ENCODE measurements around the gene TMEM190. TPM values are rescaled to one million over a fixed set of nuclear protein-coding genes. Genes with fewer than 3 reads are reported as not detected.
A peak's percentile ranks its signal among the peaks of the same experiment; 100 is the strongest.

TMEM190 gene
- total and polyA plus RNA-seq, 2 donors, result not detected

DNA sequence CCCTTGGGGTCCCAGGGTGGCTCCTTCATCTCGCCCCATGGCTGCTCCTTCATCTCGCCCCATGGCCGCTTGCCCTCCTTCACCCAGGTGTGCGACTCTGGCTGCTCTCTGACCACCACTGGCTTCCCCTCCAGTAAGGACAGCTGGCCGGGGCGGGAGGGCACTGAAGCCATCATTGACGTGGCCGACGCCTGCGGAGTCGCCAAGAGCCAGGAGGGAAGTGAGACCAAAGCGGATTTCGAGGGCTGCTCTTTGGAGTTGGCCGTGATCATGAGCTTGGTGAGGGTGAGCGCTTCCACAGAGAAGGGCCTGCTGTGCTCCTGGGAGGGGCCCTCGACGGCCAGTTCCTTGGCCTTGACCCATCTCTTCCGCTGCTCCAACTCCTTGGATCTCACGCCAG lies 18.1 kb upstream of the TMEM190 start:
- H3K4me1 ChIP-seq (ENCODE audit: insufficient read depth), result no peaks in the 10 kb centered on the region
- no peak overlapping the region for H3K27ac ChIP-seq (ENCODE audit: low read depth)
- DNase-seq (ENCODE audit: extremely low spot score), result no peak
- H3K36me3 ChIP-seq (ENCODE audit: insufficient read depth), result no peaks in the 10 kb centered on the region
- 86% methylated on average over 19 of the region's 19 CpGs for WGBS
- H3K4me3 ChIP-seq (ENCODE audit: low read depth, low read length), result no peak overlapping the region

DNA sequence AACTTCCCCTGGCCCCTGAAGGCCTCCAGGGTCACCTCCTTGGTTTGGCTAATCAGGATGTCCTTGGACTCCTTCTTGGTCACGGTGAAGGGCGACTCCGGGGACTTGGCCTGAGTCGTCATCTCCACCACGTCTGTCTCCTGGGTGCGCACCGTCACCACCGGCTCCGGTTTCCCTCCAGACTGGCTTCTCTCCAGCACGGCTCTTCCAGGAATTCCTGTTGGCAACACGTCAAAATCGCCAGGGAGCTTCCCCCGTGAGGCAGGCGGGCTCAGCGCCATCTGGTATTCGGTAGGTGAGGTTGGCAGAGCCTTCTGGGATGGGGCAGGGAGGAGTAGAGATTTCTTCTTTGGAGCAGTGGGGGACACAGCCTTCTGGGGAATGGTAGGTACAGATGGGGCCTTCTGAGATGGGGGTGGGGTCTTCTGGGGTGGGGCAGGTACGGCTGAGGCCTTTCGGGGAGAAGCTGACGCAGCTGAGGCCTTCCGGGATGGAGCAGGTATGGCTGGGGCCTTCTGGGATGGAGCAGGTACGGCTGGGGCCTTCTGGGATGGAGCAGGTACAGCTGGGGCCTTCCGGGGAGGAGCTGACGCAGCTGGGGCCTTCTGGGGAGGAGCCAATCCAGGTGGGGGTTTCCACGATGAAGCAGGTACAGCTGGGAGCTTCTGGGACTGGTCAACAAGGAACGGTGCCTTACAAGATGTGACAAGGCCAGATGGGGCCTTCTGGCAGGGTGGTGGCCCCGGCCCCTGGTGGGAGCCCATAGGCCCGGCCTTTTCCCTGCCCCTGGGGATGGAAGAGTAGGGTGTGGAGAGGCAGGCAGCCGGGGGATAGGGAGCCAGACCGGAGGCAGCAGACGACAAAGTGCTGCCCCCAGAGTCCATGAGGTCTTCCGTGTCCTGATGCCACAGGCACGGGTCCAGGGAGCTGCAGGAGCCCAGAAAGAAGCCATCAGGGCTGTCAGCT lies 17.4 kb upstream of the TMEM190 start:
- Histone ChIP-seq H3K4me1 (ENCODE audit: insufficient read depth) (no peaks in the 10 kb centered on the region), H3K4me3 (ENCODE audit: low read depth, low read length) (no peak overlapping the region), H3K36me3 (ENCODE audit: insufficient read depth) (no peaks in the 10 kb centered on the region), H3K27ac (ENCODE audit: low read depth) (no peak overlapping the region)
- DNase-seq (ENCODE audit: extremely low spot score), result no peak
- 72% methylated on average over 32 of the region's 32 CpGs for WGBS

DNA sequence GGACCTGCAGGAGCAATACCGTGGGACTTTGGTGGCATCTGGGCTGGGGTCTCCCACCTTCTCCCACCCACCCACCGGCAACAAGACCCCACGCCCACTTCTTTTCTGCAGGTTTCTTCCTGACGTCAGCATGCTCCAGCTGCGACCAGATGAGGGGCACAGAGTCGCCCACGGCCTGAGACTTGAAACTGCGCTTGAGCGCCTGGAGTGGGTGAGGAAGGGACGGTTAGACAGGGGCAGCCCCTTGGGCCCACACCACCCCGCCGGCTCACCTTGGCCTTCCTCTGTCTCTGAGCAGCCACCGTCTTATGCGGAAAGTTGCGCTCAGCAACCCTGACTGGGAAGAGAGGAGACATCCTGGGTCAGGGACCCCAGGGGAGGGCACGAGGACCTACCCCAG lies 15.7 kb upstream of the TMEM190 start:
- DNase-seq (ENCODE audit: extremely low spot score), result no peak
- Histone ChIP-seq H3K36me3 (ENCODE audit: insufficient read depth) (no peaks in the 10 kb centered on the region), H3K4me3 (ENCODE audit: low read depth, low read length) (no peak overlapping the region), H3K27ac (ENCODE audit: low read depth) (no peak overlapping the region), H3K4me1 (ENCODE audit: insufficient read depth) (no peaks in the 10 kb centered on the region)
- WGBS, result 92% methylated on average over 16 of the region's 16 CpGs

DNA sequence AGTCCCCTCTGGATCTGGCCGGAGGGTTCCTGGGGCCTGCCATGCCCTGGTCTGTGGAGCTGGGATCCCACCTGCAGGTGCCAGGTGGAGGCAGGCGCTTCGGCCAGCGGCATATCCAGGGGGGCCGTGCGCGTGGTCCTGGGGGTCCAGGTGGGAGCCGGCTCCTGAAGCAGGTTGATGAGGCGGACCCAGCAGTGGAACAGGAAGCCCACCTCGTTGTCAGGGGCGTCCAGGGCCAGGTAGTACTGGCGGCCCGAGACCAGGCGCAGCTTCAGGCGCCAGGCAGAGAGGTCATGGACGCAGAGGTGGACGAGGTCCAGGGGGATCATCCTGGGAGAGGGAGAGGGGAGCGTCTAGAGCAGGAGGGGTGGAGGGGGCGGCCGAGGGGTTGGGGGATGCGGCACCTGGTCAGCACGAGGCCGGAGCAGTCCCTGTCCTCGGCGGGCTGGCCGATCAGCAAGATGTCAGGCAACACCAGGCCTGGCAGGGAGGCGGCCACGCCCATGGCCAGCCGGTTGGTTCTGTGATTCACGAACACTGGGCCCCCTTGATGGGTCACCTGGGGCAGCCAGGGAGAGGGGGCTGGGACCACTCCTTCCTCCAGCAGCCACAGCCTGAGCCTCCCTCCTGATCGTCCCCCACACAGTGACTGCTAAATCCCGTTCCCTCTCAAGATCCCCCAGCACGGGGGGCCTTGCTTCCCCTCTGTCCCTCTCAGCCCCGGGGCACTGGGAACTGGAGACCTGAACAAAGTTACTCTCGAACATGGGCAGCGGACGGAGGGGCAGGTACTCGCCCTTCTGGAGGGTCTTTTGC lies 14.2 kb upstream of the TMEM190 start:
- H3K4me3 ChIP-seq (ENCODE audit: low read depth, low read length), result no peak overlapping the region
- H3K36me3 ChIP-seq (ENCODE audit: insufficient read depth), result no peaks in the 10 kb centered on the region
- DNase-seq (ENCODE audit: extremely low spot score), result no peak
- no peak overlapping the region for H3K27ac ChIP-seq (ENCODE audit: low read depth)
- 72% methylated on average over 38 of the region's 38 CpGs for WGBS
- H3K4me1 ChIP-seq (ENCODE audit: insufficient read depth), result no peaks in the 10 kb centered on the region

DNA sequence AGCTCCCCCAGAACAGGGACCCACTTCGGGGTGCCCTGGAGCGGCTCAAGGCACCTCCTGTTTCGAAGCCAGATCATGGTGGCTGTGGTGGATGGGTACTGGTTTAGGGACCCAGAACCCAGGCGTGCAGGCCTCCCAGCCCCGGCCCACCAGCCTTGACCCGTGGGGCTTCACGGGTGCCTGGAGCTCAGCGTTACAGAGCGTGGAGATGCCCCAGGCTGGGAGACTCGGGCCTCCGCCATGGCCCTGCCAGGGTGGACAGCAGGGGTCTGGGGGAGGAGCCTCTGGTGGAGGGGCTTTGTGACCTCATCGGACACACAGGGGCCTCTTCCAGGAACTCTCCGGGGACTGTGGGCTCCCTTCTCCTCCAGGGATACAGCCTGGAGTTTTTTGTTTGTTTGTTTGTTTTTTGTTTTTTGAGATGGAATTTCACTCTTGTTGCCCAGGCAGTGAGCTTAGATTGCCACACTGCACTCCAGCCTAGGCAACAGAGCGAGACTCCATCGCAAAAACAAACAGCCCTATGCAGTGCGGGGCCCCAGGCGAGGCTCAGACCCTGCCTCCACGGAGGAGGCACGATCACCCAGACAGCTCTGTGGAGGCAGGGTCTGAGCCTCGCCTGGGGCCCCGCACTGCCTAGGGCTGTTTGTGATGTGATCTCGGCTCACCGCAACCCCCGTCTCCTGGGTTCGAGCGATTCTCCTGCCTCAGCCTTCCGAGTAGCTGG lies 13.5 kb upstream of the TMEM190 start, which contains the start of gene GARIN5B:
Gene GARIN5B, minus strand, starts transcription at position 271 of the 727 bp plus-strand sequence. Its CDS starts 194 bp downstream, at position 77.
- H3K27ac ChIP-seq (ENCODE audit: low read depth), result no peak within 1 kb of the TSS
- no peak within 1 kb of the TSS for H3K4me3 ChIP-seq (ENCODE audit: low read depth, low read length)
- H3K4me1 ChIP-seq (ENCODE audit: insufficient read depth), result no peaks in the 10 kb centered on the region
- DNase-seq (ENCODE audit: extremely low spot score), result no peak
- no peaks in the 10 kb centered on the region for H3K36me3 ChIP-seq (ENCODE audit: insufficient read depth)
- 74% methylated on average over 27 of the region's 27 CpGs for WGBS

DNA sequence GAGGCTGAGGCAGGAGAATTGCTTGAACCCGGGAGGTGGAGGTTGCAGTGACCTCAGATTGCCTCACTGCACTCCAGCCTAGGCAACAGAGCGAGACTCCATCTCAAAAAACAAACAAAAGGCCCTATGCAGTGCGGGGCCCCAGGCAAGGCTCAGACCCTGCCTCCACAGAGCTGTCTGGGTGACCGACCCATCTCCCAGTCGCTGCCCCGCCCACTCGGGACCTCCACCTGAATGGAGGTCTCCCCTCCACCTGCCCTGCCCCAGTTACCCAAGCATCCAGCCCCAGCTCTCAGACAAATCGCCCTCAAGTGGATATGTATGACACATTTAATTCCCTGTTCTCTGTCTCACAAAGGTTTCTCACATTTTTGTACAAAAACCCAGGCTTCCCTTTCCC lies 11.4 kb upstream of the TMEM190 start:
- Histone ChIP-seq H3K4me1 (ENCODE audit: insufficient read depth) (peaks cover 1% of the 10 kb centered on the region), H3K36me3 (ENCODE audit: insufficient read depth) (no peaks in the 10 kb centered on the region), H3K4me3 (ENCODE audit: low read depth, low read length) (no peak overlapping the region), H3K27ac (ENCODE audit: low read depth) (no peak overlapping the region)
- WGBS, result 87% methylated on average over 8 of the region's 8 CpGs
- no peak for DNase-seq (ENCODE audit: extremely low spot score)

DNA sequence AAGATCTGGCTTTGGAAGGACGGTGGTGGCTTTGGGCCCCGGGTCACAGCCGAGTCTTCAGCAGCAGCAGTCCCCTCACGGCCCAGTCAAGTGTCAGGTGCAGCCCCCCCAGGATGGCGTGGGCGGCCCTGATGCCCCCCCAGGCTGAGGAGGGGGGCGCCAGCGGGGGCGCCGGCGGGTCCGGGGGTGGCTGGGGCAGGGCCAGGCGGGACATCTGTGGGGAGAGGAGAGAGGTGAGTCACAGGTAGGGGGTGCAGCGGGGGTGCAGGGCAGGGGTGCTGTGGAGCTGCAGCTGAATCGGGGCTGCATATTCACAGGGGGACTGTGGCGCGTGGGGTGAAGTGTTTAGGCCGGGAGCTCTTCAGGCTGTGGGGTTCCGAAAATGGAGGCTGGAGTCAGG lies 10.7 kb upstream of the TMEM190 start:
- no peak for DNase-seq (ENCODE audit: extremely low spot score)
- no peak overlapping the region for H3K4me3 ChIP-seq (ENCODE audit: low read depth, low read length)
- 75% methylated on average over 19 of the region's 19 CpGs for WGBS
- no peaks in the 10 kb centered on the region for H3K36me3 ChIP-seq (ENCODE audit: insufficient read depth)
- H3K4me1 ChIP-seq (ENCODE audit: insufficient read depth), result peaks cover 1% of the 10 kb centered on the region
- H3K27ac ChIP-seq (ENCODE audit: low read depth), result no peak overlapping the region

DNA sequence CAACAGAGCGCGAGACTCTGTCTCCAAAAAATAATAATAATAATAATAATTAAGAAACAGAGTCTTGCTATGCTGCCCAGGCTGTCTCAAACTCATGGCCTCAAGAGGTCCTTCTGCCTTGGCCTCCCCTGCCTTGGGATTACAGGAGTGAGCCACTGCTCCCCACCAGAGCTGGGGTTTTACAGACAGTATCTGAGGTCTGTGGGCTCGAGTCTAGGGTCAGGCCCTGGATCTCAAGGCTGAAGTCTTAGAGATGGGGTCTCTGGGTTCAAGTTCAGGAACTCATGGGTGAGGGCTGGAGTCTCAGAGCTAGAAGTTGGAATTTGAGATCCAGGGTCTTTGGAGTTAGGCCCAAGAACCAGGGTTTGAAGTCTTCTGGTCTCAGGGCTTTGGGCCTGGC lies 9.8 kb upstream of the TMEM190 start:
- Histone ChIP-seq H3K27ac (ENCODE audit: low read depth) (no peak overlapping the region), H3K4me1 (ENCODE audit: insufficient read depth) (peaks cover 1% of the 10 kb centered on the region), H3K36me3 (ENCODE audit: insufficient read depth) (no peaks in the 10 kb centered on the region), H3K4me3 (ENCODE audit: low read depth, low read length) (no peak overlapping the region)
- WGBS, result 77% methylated on average over 3 of the region's 3 CpGs
- no peak for DNase-seq (ENCODE audit: extremely low spot score)

DNA sequence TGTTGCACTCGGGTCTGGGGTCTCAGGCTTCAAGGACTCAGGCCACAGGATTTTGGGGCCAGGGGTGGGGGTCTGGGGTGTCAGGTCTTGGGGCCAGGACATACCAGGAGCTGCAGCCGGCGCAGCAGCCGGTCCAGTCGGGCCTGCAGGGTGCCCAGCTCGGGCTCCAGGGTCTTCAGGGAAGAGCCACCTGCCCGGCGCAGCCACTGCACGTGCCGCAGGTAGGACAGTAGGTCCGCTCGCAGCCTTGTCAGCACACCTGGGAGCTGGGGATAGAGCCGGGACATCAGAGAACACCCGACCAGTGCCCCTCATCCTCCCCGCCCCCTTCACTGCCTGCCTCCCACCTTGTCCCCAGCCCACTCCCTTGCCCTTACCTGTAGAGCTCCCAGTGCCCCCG lies 8.5 kb upstream of the TMEM190 start:
- Histone ChIP-seq H3K4me1 (ENCODE audit: insufficient read depth) (peaks cover 1% of the 10 kb centered on the region), H3K36me3 (ENCODE audit: insufficient read depth) (no peaks in the 10 kb centered on the region), H3K27ac (ENCODE audit: low read depth) (no peak overlapping the region), H3K4me3 (ENCODE audit: low read depth, low read length) (no peak overlapping the region)
- WGBS, result 88% methylated on average over 16 of the region's 16 CpGs
- DNase-seq (ENCODE audit: extremely low spot score), result no peak

DNA sequence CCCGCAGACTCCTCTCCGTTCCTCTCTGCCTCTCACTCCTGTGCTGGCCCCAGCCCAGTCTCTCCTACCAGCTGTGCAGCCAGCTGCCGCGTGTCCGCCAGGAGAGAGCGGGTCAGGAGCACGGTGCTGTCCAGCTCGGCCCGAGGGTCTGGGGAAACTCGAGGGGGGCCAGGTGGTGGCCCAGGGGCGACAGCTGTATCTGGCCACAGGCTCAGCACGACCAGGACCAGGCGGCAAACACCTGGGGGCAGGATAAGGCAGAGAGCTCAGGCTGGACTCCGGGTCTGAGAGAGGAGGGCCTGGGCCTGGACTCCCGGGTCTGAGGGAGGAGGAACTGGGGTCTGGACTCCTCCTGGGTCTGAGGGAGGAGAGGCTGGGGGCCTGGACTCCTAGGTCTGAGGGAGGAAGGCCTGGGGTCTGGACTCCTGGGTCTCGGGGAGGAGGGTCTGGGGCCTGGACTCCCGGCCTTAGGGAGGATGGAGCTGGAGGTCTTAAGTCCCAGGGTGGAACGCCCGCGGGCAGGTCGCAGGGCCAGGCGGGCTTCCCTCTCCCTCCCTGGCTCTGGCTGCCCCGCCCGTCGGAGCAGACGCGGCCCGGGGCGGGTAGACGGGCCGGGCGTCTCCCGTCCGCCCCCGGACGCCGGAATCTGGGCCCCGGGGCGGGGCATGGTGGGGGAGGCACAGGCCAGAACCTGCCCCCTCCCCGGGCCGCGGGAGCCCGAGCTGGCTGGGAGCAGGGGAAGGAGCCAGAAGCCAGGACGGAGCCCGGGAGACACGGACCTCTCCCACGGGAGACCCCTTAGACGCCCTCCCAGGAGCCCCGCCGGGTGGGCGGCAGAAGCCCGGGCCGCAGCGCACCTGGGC lies 7.7 kb upstream of the TMEM190 start:
- peak overlapping the region; percentile 32 for H3K4me3 ChIP-seq (ENCODE audit: low read depth, low read length)
- H3K4me1 ChIP-seq (ENCODE audit: insufficient read depth), result peaks cover 1% of the 10 kb centered on the region
- no peak overlapping the region for H3K27ac ChIP-seq (ENCODE audit: low read depth)
- no peak for DNase-seq (ENCODE audit: extremely low spot score)
- 9% methylated on average over 54 of the region's 54 CpGs for WGBS
- no peaks in the 10 kb centered on the region for H3K36me3 ChIP-seq (ENCODE audit: insufficient read depth)

DNA sequence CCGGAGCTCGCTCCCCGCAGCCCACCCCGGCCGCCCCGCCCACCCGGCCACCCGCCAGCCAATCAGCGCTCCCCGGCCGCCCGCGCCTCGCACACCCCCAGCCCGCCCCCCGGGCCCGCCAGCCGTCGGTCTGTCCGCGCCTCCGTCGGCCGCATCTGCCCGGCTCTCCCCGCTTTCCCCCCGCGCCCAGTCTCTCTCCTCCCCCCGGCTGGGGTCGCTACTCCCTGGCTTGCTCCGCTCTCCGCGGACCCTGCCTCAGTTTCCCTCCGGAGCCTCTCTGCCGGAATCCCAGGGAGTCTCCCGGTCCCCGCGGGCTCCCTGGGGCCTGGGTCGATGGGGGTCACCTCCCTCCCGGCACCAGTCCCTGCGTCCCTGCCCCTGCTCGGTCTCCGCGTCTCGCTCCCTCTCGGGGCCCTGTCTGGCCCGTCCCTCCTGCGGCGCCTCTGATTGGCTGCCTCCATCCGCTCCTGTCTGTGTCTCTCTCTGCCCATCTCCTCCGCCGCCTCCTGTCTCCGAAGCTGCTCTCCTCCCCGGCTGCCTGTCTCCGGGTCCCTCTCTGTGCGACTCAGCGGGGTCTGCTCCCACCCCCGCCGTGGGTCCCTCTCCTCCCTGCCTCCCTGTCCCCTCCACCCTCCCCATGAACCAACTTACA lies 6.8 kb upstream of the TMEM190 start:
- Histone ChIP-seq H3K36me3 (ENCODE audit: insufficient read depth) (no peaks in the 10 kb centered on the region), H3K27ac (ENCODE audit: low read depth) (no peak overlapping the region), H3K4me1 (ENCODE audit: insufficient read depth) (peaks cover 1% of the 10 kb centered on the region), H3K4me3 (ENCODE audit: low read depth, low read length) (peak overlapping the region; percentile 32)
- 1% methylated on average over 58 of the region's 59 CpGs for WGBS
- no peak for DNase-seq (ENCODE audit: extremely low spot score)

DNA sequence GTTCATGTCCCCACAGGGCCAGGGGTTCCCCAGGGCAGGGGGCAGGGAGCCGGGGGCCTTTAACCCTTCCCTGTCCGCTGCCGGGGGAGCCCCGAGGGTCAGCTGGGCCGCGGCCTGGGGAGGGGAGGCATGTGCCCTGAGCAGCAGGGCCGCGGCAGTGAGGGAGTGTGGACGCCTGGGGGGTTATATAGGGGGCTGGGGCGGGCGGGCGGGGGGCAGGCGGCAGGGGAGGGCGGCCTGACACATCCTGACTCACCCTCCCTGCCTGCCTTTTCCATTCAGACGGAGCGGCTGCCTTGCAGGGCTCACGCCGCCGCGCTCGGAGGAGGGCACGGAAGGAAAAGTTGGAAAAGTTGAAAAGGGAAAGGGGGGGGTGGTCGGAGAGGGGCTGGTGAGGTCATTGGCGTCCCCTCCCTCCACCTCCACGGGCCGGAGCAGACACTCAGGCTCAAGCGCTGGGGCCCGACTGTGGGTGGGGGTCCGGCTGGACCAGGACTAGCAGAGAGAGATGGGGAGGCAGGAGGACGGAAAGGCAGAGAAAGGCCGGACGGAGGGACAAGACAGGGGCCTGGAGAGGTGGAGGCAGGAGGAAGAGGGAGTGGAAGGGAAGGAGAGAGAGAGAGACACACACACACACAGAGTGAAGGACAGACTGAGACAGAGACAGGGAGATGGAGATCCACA lies 6.2 kb upstream of the TMEM190 start, which contains the start of gene IL11:
Gene IL11, minus strand, starts transcription at position 159 of the 684 bp plus-strand sequence. Its CDS starts 153 bp downstream, at position 6.
- Histone ChIP-seq H3K36me3 (ENCODE audit: insufficient read depth) (no peaks in the 10 kb centered on the region), H3K4me1 (ENCODE audit: insufficient read depth) (peaks cover 1% of the 10 kb centered on the region), H3K27ac (ENCODE audit: low read depth) (no peak within 1 kb of the TSS), H3K4me3 (ENCODE audit: low read depth, low read length) (peak within 1 kb of the TSS; percentile 32)
- 10% methylated on average over 32 of the region's 32 CpGs for WGBS
- DNase-seq (ENCODE audit: extremely low spot score), result no peak

Measured in urinary bladder (tissue), 4 donors.